LoVo (cell line): Measurements from ENCODE around the gene GDF3.
"Not testable (repeated sequence)": the region's sequence is repeated elsewhere in the genome, so short reads cannot be mapped to it uniquely, and the experiment has no call there.

Experiments used
- DNase-seq: peaks from one replicate; pipeline ENCODE4 v3.0.0-alpha.2; 2016; ENCODE audit warnings: low spot score

The GDF3 gene

GRCh38 chr12:7695566-7696197 is at the start of gene GDF3:
GDF3 (minus strand) TSS chr12:7695775; CDS start chr12:7695728, 47 bp downstream.
- no peak for DNase-seq

GRCh38 chr12:7732993-7733392 is 37.4 kb upstream of the GDF3 start:
- no peak for DNase-seq

GRCh38 chr12:7731486-7731885 is 35.9 kb upstream of the GDF3 start:
- DNase-seq: no peak

GRCh38 chr12:7730984-7731383 is 35.4 kb upstream of the GDF3 start:
- not testable (repeated sequence) for DNase-seq

GRCh38 chr12:7729746-7730145 is 34.2 kb upstream of the GDF3 start:
- no peak for DNase-seq

- no peak for DNase-seq
Observed at GRCh38 chr12:7723926-7724325, 28.4 kb upstream of the GDF3 start.

GRCh38 chr12:7719946-7720730 is 24.6 kb upstream of the GDF3 start:
- DNase-seq: no peak

GRCh38 chr12:7716381-7716780 is 20.8 kb upstream of the GDF3 start:
- DNase-seq: peak; percentile 40

GRCh38 chr12:7712841-7713442 is 17.4 kb upstream of the GDF3 start:
- DNase-seq: no peak

- DNase-seq: no peak
Observed at GRCh38 chr12:7711133-7711532, 15.6 kb upstream of the GDF3 start, which contains the start of gene DPPA3. DPPA3 (plus strand) TSS chr12:7711433; CDS start chr12:7711571, 138 bp downstream.

GRCh38 chr12:7709969-7710675 is 14.5 kb upstream of the GDF3 start:
- no peak for DNase-seq

GRCh38 chr12:7705846-7706245 is 10.3 kb upstream of the GDF3 start:
- no peak for DNase-seq

- DNase-seq: no peak
Observed at GRCh38 chr12:7695237-7695560, 376 bp downstream of the GDF3 start.

- DNase-seq: no peak
Observed at GRCh38 chr12:7694556-7695236, 879 bp downstream of the GDF3 start.

- DNase-seq: no peak
Observed at GRCh38 chr12:7693793-7694192, 1.8 kb downstream of the GDF3 start.

GRCh38 chr12:7681535-7681934 is 14.0 kb downstream of the GDF3 start:
- no peak for DNase-seq

- DNase-seq: no peak
Observed at GRCh38 chr12:7679251-7680045, 16.1 kb downstream of the GDF3 start.

- DNase-seq: no peak
Observed at GRCh38 chr12:7678744-7679143, 16.8 kb downstream of the GDF3 start.

- DNase-seq: not testable (repeated sequence)
Observed at GRCh38 chr12:7677432-7677888, 18.1 kb downstream of the GDF3 start.

- not testable (repeated sequence) for DNase-seq
Observed at GRCh38 chr12:7675455-7675854, 20.1 kb downstream of the GDF3 start.

GRCh38 chr12:7668171-7668570 is 27.4 kb downstream of the GDF3 start:
- no peak for DNase-seq
